DND-41 (cell line): ENCODE results near the gene BMP7.
A peak's percentile ranks its signal among the peaks of the same experiment; 100 is the strongest.

Source experiments
- ATAC-seq: fragments of 200-7000 bp; cut with Tn5 transposase; 3 replicates; pipeline ENCODE4 v1.9.1; 2021; ENCODE audit warnings: low read depth; ENCODE audit not compliant: insufficient read depth
- DNase-seq: peaks from one replicate; pipeline ENCODE4 v3.0.0-alpha.2; 2020
- H2AFZ ChIP-seq: 2 replicates; pipeline ENCODE4 v1.6.0; 2012; ENCODE audit warnings: low read depth, low read length
- H3K27ac ChIP-seq: 2 replicates; pipeline ENCODE4 v1.5.1; 2012; ENCODE audit warnings: low read length, inconsistent platforms
- H3K27me3 ChIP-seq: fragments of 200-600 bp; sonication (generic); 2 replicates; pipeline ENCODE4 v1.6.0; 2012; ENCODE audit warnings: low read length, mild to moderate bottlenecking, inconsistent platforms; ENCODE audit not compliant: insufficient read depth, poor library complexity
- H3K36me3 ChIP-seq: 2 replicates; pipeline ENCODE4 v1.5.1; 2012; ENCODE audit warnings: low read length, inconsistent platforms; ENCODE audit not compliant: insufficient read depth
- H3K4me1 ChIP-seq: 2 replicates; pipeline ENCODE4 v1.5.1; 2012; ENCODE audit warnings: mild to moderate bottlenecking, low read length; ENCODE audit not compliant: insufficient read depth
- H3K4me2 ChIP-seq: 2 replicates; pipeline ENCODE4 v1.6.0; 2012; ENCODE audit warnings: mild to moderate bottlenecking, moderate library complexity, low read length, inconsistent platforms; ENCODE audit not compliant: insufficient read depth
- H3K4me3 ChIP-seq, 2 experiments: fragments of 200-600 bp in 1 of 2; shearing (Covaris generic) in 1 of 2; 2 replicates each; pipeline ENCODE4 v1.5.1; 2012 to 2016; ENCODE audit warnings: inconsistent platforms in 2 of 2, low read length in 2 of 2, mild to moderate bottlenecking in 2 of 2, low read depth in 1 of 2, moderate library complexity in 1 of 2
- H3K79me2 ChIP-seq: 2 replicates; pipeline ENCODE4 v1.6.0; 2012; ENCODE audit warnings: low read length, inconsistent platforms; ENCODE audit not compliant: insufficient read depth
- H3K9ac ChIP-seq: 2 replicates; pipeline ENCODE4 v1.6.0; 2012; ENCODE audit warnings: low read depth, mild to moderate bottlenecking, inconsistent platforms, low read length, moderate library complexity
- H3K9me3 ChIP-seq: 2 replicates; pipeline ENCODE4 v1.5.1; 2012; ENCODE audit warnings: low read length, moderate library complexity, mild to moderate bottlenecking, inconsistent platforms; ENCODE audit not compliant: insufficient read depth, severe bottlenecking
- H4K20me1 ChIP-seq: 2 replicates; pipeline ENCODE4 v1.6.0; 2012; ENCODE audit warnings: low read length; ENCODE audit not compliant: insufficient read depth
- CTCF ChIP-seq: IDR thresholded peaks from 2 replicates; pipeline ENCODE4 v1.5.1; 2012; ENCODE audit warnings: borderline replicate concordance, low read length, moderate library complexity, mild to moderate bottlenecking; ENCODE audit not compliant: poor library complexity, severe bottlenecking; ENCODE audit errors: extremely low read depth
- EZH2 ChIP-seq: IDR thresholded peaks from 3 replicates; pipeline ENCODE4 v1.6.1; 2012; ENCODE audit warnings: borderline replicate concordance, low read depth, mild to moderate bottlenecking, moderate library complexity, low read length, inconsistent platforms; ENCODE audit not compliant: severe bottlenecking

The BMP7 gene

GRCh38 chr20:57147185-57147584 is 119.3 kb downstream of the BMP7 start:
- Histone ChIP-seq H3K4me2 (no peak overlapping the region), H3K27me3 (peaks cover 17% of the 10 kb centered on the region), H3K4me1 (no peaks in the 10 kb centered on the region), H3K9me3 (no peaks in the 10 kb centered on the region), H3K27ac (no peak overlapping the region), H3K9ac (no peak overlapping the region), H3K36me3 (no peaks in the 10 kb centered on the region), H3K79me2 (no peaks in the 10 kb centered on the region), H4K20me1 (no peaks in the 10 kb centered on the region), H3K4me3 (no peak overlapping the region), H2AFZ (no peak overlapping the region)
- no peak for DNase-seq
- TF ChIP-seq EZH2 (no peak), CTCF (no peak)
- peak; percentile 52; the same call in 1 of the 3 replicates for ATAC-seq

- Histone ChIP-seq H3K4me3 (no peak overlapping the region), H3K4me1 (no peaks in the 10 kb centered on the region), H3K27me3 (peaks cover 17% of the 10 kb centered on the region), H2AFZ (no peak overlapping the region), H3K9me3 (no peaks in the 10 kb centered on the region), H3K4me2 (no peak overlapping the region), H3K79me2 (no peaks in the 10 kb centered on the region), H3K36me3 (no peaks in the 10 kb centered on the region), H3K9ac (no peak overlapping the region), H4K20me1 (no peaks in the 10 kb centered on the region), H3K27ac (no peak overlapping the region)
- DNase-seq (no peak), ATAC-seq (no peak)
- TF ChIP-seq EZH2 (no peak), CTCF (no peak)
Observed at GRCh38 chr20:57146155-57146554, 120.3 kb downstream of the BMP7 start.

GRCh38 chr20:57145089-57145631 is 121.3 kb downstream of the BMP7 start:
- H3K4me1 ChIP-seq = no peaks in the 10 kb centered on the region
- no peaks in the 10 kb centered on the region for H3K9me3 ChIP-seq
- no peaks in the 10 kb centered on the region for H3K36me3 ChIP-seq
- no peak overlapping the region for H3K4me3 ChIP-seq
- no peak overlapping the region for H3K27ac ChIP-seq
- no peak overlapping the region for H3K9ac ChIP-seq
- no peak for DNase-seq
- H3K4me2 ChIP-seq = no peak overlapping the region
- ATAC-seq = no peak
- H3K27me3 ChIP-seq = peaks cover 17% of the 10 kb centered on the region
- no peak for TF ChIP-seq EZH2
- no peak for TF ChIP-seq CTCF
- no peaks in the 10 kb centered on the region for H3K79me2 ChIP-seq
- H4K20me1 ChIP-seq = no peaks in the 10 kb centered on the region
- H2AFZ ChIP-seq = no peak overlapping the region

GRCh38 chr20:57143173-57143572 is 123.3 kb downstream of the BMP7 start:
- DNase-seq (no peak), ATAC-seq (no peak)
- Histone ChIP-seq H3K4me2 (no peak overlapping the region), H2AFZ (no peak overlapping the region), H3K79me2 (no peaks in the 10 kb centered on the region), H3K9me3 (no peaks in the 10 kb centered on the region), H3K9ac (no peak overlapping the region), H4K20me1 (no peaks in the 10 kb centered on the region), H3K27me3 (peaks cover 9% of the 10 kb centered on the region), H3K4me1 (no peaks in the 10 kb centered on the region), H3K4me3 (no peak overlapping the region), H3K36me3 (no peaks in the 10 kb centered on the region), H3K27ac (no peak overlapping the region)
- TF ChIP-seq EZH2 = no peak
- no peak for TF ChIP-seq CTCF
